Upper lobe of left lung (tissue), 4 donors: ENCODE data around the gene FAM8A1.

Experiments used
- EP300 ChIP-seq, 4 donors: sonication (generic); formaldehyde crosslinking; IDR thresholded peaks; one replicate each; pipeline ENCODE4 v1.5.1; 2017; ENCODE audit warnings: antibody characterized with exemption in 4 of 4, control low read depth in 2 of 4
- POLR2AphosphoS5 ChIP-seq, 2 donors: sonication (generic); formaldehyde crosslinking; IDR thresholded peaks; one replicate each; pipeline ENCODE4 v1.5.1; 2017; ENCODE audit warnings: antibody characterized with exemption in 2 of 2
- TF ChIP-seq, protein P1 (sequence below), 6 experiments: fragments of 450-650 bp in 4 of 6; fragments of 200-600 bp in 2 of 6; sonication (generic) in 2 of 6; IDR thresholded peaks; one replicate each; pipeline ENCODE4 v1.5.1; 2016 to 2019; ENCODE audit warnings: antibody characterized with exemption in 6 of 6

DNA sequence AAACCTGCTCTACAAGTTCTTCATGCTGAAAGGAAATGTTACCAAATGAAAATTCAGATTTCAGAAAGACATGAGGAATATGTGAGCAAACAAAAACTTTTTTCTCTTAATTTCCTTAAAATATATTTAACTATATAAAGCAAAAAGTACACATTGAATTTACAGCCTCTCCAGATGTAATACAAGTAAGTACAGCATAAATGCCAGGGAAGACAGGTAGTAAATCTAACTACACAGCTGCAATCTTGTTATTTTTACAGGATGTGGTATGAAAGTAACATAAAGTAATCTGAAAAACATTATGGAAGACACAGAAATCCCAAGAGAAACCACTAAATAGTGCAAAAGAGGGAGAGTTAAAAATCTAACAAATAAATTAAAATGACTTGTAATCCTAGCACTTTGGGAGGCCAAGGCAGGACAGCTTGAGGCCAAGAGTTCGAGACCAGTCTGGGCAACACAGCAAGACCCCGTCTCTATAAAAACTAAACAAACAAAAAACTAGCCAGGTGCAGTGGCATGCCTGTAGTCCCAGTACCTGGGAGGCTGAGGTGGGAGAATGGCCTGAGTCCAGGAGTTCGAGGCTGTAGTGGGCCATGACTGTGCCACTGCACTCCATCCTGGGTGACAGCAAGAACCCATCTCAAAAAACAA, 50.7 kb downstream of the FAM8A1 start:
- TF ChIP-seq POLR2AphosphoS5 (IDR thresholded peaks at IDR 0.05) (no peak), EP300 (IDR thresholded peaks at IDR 0.05) (no peak)
- TF ChIP-seq, protein P1, sequence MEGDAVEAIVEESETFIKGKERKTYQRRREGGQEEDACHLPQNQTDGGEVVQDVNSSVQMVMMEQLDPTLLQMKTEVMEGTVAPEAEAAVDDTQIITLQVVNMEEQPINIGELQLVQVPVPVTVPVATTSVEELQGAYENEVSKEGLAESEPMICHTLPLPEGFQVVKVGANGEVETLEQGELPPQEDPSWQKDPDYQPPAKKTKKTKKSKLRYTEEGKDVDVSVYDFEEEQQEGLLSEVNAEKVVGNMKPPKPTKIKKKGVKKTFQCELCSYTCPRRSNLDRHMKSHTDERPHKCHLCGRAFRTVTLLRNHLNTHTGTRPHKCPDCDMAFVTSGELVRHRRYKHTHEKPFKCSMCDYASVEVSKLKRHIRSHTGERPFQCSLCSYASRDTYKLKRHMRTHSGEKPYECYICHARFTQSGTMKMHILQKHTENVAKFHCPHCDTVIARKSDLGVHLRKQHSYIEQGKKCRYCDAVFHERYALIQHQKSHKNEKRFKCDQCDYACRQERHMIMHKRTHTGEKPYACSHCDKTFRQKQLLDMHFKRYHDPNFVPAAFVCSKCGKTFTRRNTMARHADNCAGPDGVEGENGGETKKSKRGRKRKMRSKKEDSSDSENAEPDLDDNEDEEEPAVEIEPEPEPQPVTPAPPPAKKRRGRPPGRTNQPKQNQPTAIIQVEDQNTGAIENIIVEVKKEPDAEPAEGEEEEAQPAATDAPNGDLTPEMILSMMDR (IDR thresholded peaks at IDR 0.05): no peak
